Adrenal gland (tissue), 12 donors: ENCODE data around the gene NENF. TPM values are rescaled to one million over a fixed set of nuclear protein-coding genes. Genes with fewer than 3 reads are reported as not detected.

Experiments
- DNase-seq, 7 donors: peaks; one replicate each; pipeline ENCODE4 v3.0.0-alpha.2; 2019 to 2020
- H3K27ac ChIP-seq, 5 donors: fragments of 200-600 bp; sonication (generic) in 4 of 5; 1 replicate in 3 of 5; 2 replicates in 2 of 5; pipeline versions ENCODE4 v1.5.1 to v1.8.0; 2016 to 2020; ENCODE audit warnings: mild to moderate bottlenecking in 1 of 5
- H3K27me3 ChIP-seq: fragments of 200-600 bp; 2 replicates; pipeline ENCODE4 v1.8.0; 2021
- H3K36me3 ChIP-seq, 2 donors: fragments of 200-600 bp; replicated peaks in 1 of 2; 1 replicate in 1 of 2; 2 replicates in 1 of 2; pipeline versions ENCODE4 v1.5.1 to v1.8.0; 2018 to 2022
- H3K4me1 ChIP-seq, 2 donors: fragments of 200-600 bp; replicated peaks in 1 of 2; 1 replicate in 1 of 2; 2 replicates in 1 of 2; pipeline versions ENCODE4 v1.5.1 to v1.8.0; 2018 to 2021
- H3K4me3 ChIP-seq, 4 donors: fragments of 200-600 bp; sonication (generic) in 3 of 4; one replicate each; pipeline ENCODE4 v1.5.1; 2016 to 2018
- H3K9me3 ChIP-seq, 3 donors: fragments of 200-600 bp; sonication (generic) in 1 of 3; replicated peaks in 1 of 3; 1 replicate in 2 of 3; 2 replicates in 1 of 3; pipeline versions ENCODE4 v1.5.1 to v1.8.0; 2016 to 2021
- POLR2A ChIP-seq, 2 donors: fragments of 450-650 bp; IDR thresholded peaks; one replicate each; pipeline ENCODE4 v1.6.1; 2017; ENCODE audit warnings: antibody characterized with exemption in 2 of 2, mild to moderate bottlenecking in 2 of 2, moderate library complexity in 1 of 2
- WGBS, 4 donors: extraction: QIAGEN DNeasy Blood & Tissue Kit in 2 of 4; methylation state at CpG; one replicate each; pipeline versions ENCODE4 v1.1.5 to v1.1.7; 2013 to 2017; 5-methylcytosine and 5-hydroxymethylcytosine counted together
- intact Hi-C, 2 donors: fragments of 100-400 bp; cut with DNase I; formaldehyde crosslinking; loops; one replicate each; pipeline versions ENCODE4 v1.14.1 to v1.15.0; 2022 to 2023
- polyA plus RNA-seq, 3 donors: library from polyadenylated mRNA; stranded (reverse); fragments of 200-250 nt in 2 of 3; fragments of 350-450 nt in 1 of 3; fragmentation: Illumina TruSeq in 1 of 3; extraction: RNeasy Lipid Tissue Mini Kit (QIAGEN cat#74804) in 1 of 3; gene quantifications; one replicate each; pipeline ENCODE4 v1.2.3, GENCODE V29; 2013 to 2014
- total RNA-seq, 9 donors: library from RNA; depleted of rRNA in 4 of 9; stranded (reverse); fragments of >200 nt in 4 of 9; fragments of 120-200 nt in 1 of 9; fragmentation: NEBNext Ultra II Directional in 1 of 9; extraction: Animal tissue kit (Norgen Biotek cat#: 25700) in 1 of 9; gene quantifications; one replicate each; pipeline versions ENCODE4 v1.1.0 to v1.2.4, GENCODE V29; 2013 to 2023
- TF ChIP-seq, protein P1 (sequence below), 6 experiments: fragments of 450-650 bp in 4 of 6; fragments of 200-600 bp in 2 of 6; sonication (generic) in 1 of 6; IDR thresholded peaks; 1 replicate in 5 of 6; 2 replicates in 1 of 6; pipeline versions ENCODE4 v1.5.1 to v1.8.0; 2016 to 2021; ENCODE audit warnings: antibody characterized with exemption in 6 of 6, mild to moderate bottlenecking in 2 of 6, moderate library complexity in 1 of 6
- donor health status: healthy with polysubstance abuse.
- donor health status: Bipolar disorder and iron deficiency.
- donor health status: DM: yes; HTN: yes; CAD: no.
- donor health status: DM: no; HTN: no; CAD: no.
- donor health status: DM: no; HTN: no; CAD: no.
- donor health status: DM: yes; HTN: yes; CAD: no.

NENF gene
- total and polyA plus RNA-seq, 12 donors: 42.6 to 226 (median 82.2) TPM

GRCh38 chr1:212414328-212415106, 18.2 kb upstream of the NENF start, which contains the start of gene PACC1:
TSS of gene PACC1 (minus strand) at chr1:212414886. CDS start at chr1:212414757, 129 bp downstream.
- WGBS, 4 donors: 1 to 2% (median 1%) methylated on average over 28 to 74 of the region's 74 CpGs
- Histone ChIP-seq H3K9me3 (no peaks in the 10 kb centered on the region), H3K36me3 (peaks cover 0 to 4% of the 10 kb centered on the region in 2 donors), H3K27ac (peak within 1 kb of the TSS in 3 of 5 donors; percentile 16 to 31 (median 27)), H3K27me3 (no peaks in the 10 kb centered on the region), H3K4me3 (peak within 1 kb of the TSS; percentile 38 to 89 (median 74)), H3K4me1 (peaks cover 0 to 7% of the 10 kb centered on the region in 2 donors)
- intact Hi-C loops: no loop called here
- peak; percentile 84 to 93 (median 87) for DNase-seq
- TF ChIP-seq, protein P1, sequence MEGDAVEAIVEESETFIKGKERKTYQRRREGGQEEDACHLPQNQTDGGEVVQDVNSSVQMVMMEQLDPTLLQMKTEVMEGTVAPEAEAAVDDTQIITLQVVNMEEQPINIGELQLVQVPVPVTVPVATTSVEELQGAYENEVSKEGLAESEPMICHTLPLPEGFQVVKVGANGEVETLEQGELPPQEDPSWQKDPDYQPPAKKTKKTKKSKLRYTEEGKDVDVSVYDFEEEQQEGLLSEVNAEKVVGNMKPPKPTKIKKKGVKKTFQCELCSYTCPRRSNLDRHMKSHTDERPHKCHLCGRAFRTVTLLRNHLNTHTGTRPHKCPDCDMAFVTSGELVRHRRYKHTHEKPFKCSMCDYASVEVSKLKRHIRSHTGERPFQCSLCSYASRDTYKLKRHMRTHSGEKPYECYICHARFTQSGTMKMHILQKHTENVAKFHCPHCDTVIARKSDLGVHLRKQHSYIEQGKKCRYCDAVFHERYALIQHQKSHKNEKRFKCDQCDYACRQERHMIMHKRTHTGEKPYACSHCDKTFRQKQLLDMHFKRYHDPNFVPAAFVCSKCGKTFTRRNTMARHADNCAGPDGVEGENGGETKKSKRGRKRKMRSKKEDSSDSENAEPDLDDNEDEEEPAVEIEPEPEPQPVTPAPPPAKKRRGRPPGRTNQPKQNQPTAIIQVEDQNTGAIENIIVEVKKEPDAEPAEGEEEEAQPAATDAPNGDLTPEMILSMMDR (IDR thresholded peaks at IDR 0.05): peak in 1 of 6 experiments; percentile 23
- peak in 1 of 2 donors; percentile 20 for TF ChIP-seq POLR2A (IDR thresholded peaks at IDR 0.05)

DNA sequence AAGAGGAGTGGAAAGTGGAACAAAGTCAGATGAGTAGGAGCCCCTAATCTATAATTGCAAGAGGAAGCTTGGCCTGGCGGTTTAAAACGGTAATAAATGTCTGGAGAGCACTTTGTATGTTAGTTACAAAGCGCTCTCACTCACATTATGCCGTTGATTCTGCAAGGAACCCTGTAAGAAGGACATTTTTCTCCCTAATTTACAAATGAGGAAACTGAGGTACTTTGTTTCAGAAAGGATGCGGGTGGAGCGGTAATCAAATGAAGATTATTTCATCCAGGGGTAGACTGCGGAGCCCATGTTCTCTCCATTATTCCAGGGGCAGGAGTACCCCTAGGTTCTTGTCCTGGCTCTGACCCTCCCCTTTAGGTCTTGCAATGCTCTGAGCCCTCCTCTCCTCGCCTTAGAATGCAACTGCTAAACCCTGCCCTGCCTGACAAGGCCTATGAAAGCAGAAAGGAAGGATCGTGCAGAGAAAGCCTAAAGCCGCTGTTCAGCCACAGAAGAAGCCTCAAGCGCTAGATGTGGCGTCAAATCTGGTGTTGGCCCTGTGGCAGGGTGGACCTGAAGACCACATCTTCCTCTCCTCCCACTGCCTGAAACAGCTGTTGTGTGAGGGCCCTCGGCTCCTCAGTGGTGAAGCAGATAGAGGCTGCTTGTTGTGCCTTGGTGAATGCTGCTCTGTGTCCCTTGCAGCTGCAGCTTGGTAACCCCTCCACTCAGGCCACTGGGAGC, 17.4 kb upstream of the NENF start:
- H3K4me3 ChIP-seq: peak overlapping the region in 2 of 4 donors; percentile 38 to 89
- TF ChIP-seq, protein P1 (IDR thresholded peaks at IDR 0.05): peak in 3 of 6 experiments; percentile 14 to 36 (median 23)
- TF ChIP-seq POLR2A (IDR thresholded peaks at IDR 0.05): no peak
- peaks cover 0 to 7% of the 10 kb centered on the region in 2 donors for H3K4me1 ChIP-seq
- intact Hi-C loops: no loop called here
- H3K27ac ChIP-seq: peak overlapping the region in 2 of 5 donors; percentile 27 to 31
- H3K36me3 ChIP-seq: no peaks in the 10 kb centered on the region
- H3K9me3 ChIP-seq: no peaks in the 10 kb centered on the region
- WGBS, 4 donors: 62 to 70% (median 65%) methylated on average over 13 of the region's 13 CpGs
- no peak for DNase-seq
- H3K27me3 ChIP-seq: no peaks in the 10 kb centered on the region

GRCh38 chr1:212421165-212421564, 11.6 kb upstream of the NENF start:
- no peak for DNase-seq
- TF ChIP-seq POLR2A (IDR thresholded peaks at IDR 0.05): no peak
- TF ChIP-seq, protein P1 (IDR thresholded peaks at IDR 0.05): no peak
- no peak overlapping the region for H3K4me3 ChIP-seq
- H3K27ac ChIP-seq: no peak overlapping the region
- 65 to 79% (median 73%) methylated on average over 2 of the region's 2 CpGs for WGBS, 4 donors
- H3K27me3 ChIP-seq: no peaks in the 10 kb centered on the region
- H3K36me3 ChIP-seq: no peaks in the 10 kb centered on the region
- intact Hi-C loops: no loop called here
- H3K9me3 ChIP-seq: no peaks in the 10 kb centered on the region
- no peaks in the 10 kb centered on the region for H3K4me1 ChIP-seq

DNA sequence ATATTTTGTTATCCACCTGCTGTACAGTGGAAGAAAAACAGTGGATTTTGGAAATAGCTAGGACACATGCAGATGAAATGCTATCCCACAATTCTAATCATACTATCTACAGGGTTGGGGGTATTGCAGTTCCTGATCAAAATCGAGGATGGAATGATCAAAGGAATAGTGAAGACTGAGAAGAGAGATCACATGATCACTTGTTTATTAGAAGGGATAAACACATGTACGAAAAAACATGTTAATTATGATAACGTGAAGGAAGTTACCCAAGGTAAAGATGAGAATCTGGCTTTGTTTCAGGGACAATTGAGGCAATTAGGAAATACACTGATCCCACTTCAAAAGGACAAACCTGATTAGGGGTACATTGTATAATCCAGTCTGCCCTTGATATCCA, 8.8 kb upstream of the NENF start:
- 59 to 74% (median 67%) methylated on average over 3 of the region's 3 CpGs for WGBS, 4 donors
- Histone ChIP-seq H3K4me3 (no peak overlapping the region), H3K4me1 (no peaks in the 10 kb centered on the region), H3K9me3 (no peaks in the 10 kb centered on the region), H3K27ac (no peak overlapping the region), H3K36me3 (no peaks in the 10 kb centered on the region), H3K27me3 (no peaks in the 10 kb centered on the region)
- no peak for DNase-seq
- intact Hi-C loops: no loop called here
- TF ChIP-seq, protein P1 (IDR thresholded peaks at IDR 0.05): no peak
- no peak for TF ChIP-seq POLR2A (IDR thresholded peaks at IDR 0.05)
